HG03520 (cell line): ENCODE data around the gene XPO6.
"Not testable (repeated sequence)": the region's sequence is repeated elsewhere in the genome, so short reads cannot be mapped to it uniquely, and the experiment has no call there.

Experiments used
- ATAC-seq: cut with Tn5 transposase; IDR thresholded peaks from one replicate; pipeline ENCODE4 v1.9.1; 2021; ENCODE audit warnings: mild to moderate bottlenecking, moderate library complexity; ENCODE audit not compliant: unreplicated experiment

Gene XPO6

GRCh38 chr16:28118637-28119036, 93.1 kb downstream of the XPO6 start:
- no peak for ATAC-seq

DNA sequence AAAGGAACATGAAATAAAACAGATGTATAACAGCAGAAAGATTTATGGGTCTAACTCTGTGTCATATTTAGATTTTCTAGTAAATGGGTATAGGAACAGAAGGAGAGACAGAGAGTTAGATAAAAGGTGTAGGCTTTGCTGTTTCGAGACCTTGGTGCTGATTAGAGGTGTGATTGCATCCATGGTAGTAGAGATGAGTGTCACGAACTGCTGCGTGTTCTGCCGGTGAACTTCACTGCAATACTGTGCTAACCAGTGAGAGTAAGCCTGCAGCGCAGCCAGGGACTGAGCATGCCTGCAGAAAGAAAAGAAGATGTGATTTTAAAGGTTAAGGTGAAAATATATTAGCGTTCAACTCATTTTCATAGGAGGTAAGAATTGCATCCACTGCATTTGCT, 94.6 kb downstream of the XPO6 start:
- ATAC-seq: no peak

GRCh38 chr16:28115866-28116265, 95.9 kb downstream of the XPO6 start:
- ATAC-seq: not testable (repeated sequence)

DNA sequence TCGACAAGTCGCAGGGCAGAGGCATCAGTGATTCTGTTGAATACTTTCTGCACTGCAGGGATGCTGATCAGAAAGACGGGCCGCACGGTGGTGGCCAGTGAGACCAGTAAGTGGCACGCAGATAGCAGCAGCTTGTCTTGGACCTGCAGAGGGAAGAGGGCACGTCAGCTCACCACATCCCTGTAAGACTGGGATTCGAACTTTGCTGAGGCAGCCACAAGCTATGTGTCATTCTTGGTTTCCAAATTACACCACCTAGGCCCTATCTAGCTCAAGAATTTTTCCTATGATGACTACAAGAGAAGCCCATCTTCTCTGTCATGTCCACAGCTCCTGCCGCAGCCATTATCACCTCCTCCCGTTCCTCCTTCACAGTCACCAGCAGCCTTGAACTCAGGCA, 98.9 kb downstream of the XPO6 start:
- ATAC-seq: no peak

DNA sequence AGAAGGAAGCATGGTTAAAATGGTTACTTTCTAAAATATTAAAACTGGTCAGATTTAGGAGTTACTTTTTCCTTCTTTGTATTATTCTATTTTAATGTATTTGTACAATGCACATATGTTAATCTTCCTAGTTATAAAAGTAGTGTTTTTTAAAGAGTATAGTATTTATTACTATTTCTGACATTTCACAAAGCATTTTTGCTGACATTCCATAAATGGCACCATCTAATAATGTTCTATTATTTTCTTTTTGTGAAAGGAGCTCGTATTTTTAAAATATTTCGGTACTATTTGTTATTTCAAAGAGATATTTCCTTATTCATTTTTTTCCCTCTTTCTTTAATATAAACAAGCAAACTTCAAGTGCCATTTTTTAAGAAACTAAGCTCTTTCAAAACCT, 100.8 kb downstream of the XPO6 start:
- no peak for ATAC-seq

- ATAC-seq: no peak
Observed at GRCh38 chr16:28110479-28110878, 101.3 kb downstream of the XPO6 start.

GRCh38 chr16:28110074-28110473, 101.7 kb downstream of the XPO6 start:
- ATAC-seq: no peak

- no peak for ATAC-seq
Observed at GRCh38 chr16:28108590-28109247, 103.0 kb downstream of the XPO6 start.

DNA sequence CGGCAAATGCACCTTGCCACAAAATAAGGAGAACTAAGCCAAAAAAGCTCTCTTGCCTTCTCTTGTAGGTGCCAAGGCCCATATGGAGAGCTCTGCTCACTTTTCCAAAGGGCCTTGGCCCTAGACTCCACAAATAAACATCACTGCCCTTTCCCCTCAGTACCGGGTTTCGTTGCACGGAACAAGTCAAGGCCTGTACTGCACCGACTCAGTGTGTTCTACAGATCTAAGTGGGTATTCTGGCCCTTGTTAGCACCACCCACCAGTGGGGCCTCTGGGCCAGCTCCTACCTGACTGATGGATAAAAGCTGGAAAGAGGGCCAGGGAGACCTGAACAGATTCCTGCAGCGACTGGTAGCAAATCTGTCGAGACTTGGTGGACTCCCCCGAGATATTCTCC, 104.5 kb downstream of the XPO6 start:
- ATAC-seq: no peak

DNA sequence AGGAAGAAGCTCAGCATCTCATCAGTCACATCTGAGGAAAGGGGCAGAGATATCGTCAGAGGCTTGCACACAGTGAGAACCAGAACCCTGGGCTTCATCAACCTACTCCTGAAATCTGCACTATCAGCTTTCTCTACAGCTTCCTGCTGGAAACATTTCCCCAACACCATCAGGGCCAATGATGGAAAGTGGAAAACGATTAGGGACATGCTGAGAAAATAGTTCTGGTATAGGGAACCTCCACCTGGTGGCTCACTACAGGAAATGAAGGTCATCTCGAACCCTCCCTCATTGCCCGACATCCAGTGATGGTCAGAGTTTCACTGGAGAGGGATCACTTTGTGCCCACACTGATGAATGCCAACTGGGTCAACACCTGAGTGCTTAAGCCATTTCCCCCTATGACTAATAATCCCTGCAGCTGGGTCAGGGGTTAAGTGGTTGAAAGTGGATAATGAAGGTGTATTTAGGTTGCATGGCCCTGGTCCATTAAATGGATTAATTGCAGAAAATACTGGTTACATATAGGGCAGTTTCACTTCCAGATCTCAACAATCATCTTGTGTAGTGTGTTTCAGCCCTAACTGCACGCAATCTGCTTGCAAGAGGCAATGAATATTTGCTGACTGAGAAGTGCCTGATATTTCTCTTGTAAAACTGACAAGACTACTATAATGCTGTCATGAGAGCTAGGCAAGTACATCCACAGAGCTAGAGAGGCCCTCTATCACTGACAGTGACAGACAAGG, 105.1 kb downstream of the XPO6 start:
- ATAC-seq: no peak

DNA sequence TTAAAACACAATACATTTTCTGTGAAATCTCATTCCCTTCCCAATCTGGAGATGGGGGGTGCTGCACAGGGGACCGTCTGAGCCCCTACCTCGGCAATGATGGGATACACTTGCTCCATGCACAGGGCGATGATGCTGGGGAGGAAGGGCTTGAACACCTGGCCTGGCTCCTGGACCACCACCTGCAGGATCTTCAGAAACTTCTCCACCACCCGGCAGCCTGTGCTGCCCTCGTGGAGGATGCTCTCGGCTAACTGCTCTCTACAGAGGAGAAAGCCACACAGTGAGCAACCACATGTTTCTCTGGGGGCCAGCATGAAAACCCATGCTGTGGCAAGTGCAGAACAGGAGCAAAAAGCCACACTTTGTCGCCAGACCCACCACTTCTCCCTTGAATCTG, 105.8 kb downstream of the XPO6 start:
- no peak for ATAC-seq

- no peak for ATAC-seq
Observed at GRCh38 chr16:28105297-28105696, 106.5 kb downstream of the XPO6 start.

DNA sequence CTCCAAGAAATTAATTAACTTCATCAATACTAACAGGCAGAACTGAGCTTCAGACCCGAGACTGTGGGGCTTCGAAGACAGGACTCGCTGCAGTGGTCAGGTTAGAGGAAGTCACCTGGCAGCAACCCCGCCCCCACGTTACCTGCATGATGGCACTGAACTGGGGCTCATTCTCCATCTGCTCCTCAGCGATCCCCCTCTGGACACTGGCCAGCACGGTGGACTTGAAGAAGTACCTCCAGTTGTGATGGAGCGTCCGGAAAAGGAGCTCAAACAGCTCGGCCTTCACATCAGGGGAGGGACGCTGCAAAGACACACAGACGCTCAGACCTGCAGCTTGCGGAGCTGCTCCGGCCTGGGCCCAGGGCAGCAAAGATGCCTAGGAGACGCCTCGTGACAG, 107.4 kb downstream of the XPO6 start:
- ATAC-seq: no peak

DNA sequence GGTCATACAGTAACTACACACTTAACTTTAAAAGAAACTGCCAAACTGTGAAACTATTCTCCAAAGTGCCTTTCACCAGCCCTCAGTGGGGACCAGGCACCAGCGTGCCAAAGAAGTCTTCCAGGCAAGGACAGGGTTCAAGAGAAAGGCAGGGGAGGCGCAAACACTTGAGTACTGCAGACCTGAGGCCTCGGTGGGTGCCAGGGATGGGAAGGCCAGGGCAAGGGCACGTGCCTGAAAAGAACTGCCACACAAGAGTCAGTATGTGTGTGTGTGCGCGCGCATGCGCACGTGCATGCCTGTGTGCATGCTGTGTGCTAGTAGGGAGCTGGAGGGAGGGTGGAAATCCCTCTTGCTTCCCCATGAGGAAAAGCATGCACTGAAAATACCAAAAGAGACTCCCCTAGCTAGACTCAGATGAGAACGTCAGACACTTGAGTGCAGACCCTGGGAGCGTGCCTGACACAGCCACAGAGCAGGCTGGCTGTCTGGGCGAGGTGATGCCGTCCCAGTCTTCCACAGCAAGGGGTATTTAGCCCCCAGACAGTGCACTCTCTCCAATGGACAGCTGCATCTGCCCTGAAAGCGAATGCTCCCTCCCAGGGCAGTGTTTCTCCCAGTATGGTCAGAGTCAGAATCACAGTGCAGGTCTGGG, 108.1 kb downstream of the XPO6 start:
- no peak for ATAC-seq

DNA sequence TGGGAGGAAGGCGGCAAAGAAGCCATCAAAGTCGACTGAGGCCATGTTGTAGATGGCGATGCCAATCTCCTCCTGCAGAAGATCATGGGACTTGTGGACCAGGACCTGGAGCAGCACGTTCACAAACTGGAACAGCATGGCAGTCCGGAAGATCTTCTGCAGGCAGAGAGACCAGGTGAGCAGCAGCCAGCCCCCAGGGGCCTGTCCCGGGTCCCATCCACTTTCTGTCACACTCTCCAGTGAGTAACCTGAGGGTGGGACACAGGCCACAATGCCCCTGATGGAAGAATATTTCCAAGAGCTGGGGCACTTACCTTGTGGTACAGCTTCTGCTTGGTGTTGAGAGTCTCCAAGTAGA, 110.3 kb downstream of the XPO6 start:
- no peak for ATAC-seq

DNA sequence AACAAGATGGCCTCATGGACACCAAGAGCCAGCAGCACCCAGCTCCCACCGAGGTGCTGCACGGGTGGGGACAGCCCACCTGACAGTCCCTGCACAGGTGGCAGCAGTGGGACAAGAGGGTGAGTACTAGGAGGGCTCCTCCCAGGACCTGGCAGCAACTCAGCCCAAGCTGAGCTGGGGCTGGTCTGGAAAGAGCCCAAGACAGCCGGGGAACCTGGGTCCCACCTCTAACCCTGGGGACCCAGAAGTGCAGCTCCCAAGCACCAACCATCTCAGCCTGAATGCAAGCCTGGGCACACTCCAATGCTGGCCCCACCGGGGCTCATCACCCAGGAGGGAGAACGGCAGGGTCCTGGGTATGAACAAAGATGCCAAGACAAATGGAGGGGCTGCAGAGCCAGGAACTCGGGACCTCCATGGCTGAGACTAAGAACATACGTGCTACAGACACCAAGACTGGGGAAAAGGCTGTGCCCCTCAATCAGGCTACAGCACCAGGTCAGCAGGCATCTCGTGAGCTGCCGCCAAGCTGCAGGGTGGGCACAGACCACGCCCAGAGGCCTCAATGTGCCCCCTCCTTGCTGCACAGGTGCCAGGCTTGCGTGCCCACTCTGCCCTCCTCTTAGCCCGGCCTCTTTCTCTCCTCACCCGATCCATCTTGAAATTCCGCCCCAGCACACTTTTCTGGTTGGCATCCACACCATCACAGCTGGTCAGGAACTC, 110.8 kb downstream of the XPO6 start:
- ATAC-seq: no peak

- no peak for ATAC-seq
Observed at GRCh38 chr16:28098959-28099945, 112.5 kb downstream of the XPO6 start.

- no peak for ATAC-seq
Observed at GRCh38 chr16:28098171-28098958, 113.4 kb downstream of the XPO6 start.

DNA sequence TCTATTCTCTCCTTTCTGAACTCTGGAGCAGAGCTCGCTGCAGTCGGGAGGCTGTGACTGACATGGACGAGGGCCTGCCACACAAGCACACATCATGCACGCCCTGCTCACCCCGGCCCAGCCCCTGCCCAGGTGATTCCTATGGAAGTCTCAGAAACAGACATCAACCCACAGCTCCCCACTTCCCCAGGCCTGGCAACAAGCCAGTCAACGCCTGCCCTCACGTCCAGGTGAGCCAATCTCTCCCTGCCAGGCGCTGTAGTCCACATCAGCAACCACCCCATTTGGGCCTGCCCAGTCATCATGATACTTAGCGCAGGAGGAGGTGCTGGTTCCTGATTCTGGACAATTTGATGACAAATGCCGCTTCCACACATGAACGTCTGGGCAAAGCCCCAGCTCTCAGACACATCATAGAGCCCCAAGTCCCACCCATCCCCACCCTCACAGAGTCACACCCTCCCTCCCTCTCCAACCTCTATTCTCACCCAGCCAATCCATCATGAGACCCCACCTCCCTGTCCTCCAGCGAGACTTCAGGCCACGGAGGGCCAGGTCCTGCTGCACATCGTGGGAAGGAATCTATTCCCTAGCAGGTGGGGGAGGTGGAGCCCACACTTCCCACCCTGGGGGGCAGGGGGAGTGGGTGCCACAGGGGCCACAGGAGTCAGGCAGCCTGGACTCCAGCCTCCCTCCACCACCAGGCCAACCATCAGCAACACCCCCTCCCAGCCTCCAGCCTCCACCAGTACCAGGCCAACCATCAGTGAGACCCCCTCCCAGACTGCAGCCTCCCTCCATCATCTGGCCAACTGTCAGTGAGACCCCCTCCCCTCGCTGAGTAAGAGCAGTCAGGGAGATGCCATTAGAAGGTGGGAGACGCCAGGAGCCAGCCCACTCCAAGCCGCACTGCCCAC, 114.5 kb downstream of the XPO6 start:
- no peak for ATAC-seq
